MM.1S (cell line): Measurements from ENCODE around the gene LRPAP1.

ENCODE experiments used
- DNase-seq: peaks from one replicate; pipeline ENCODE4 v3.0.0-alpha.2; 2015
- H2AFZ ChIP-seq: fragments of 300-600 bp; sonication (generic); 2 replicates; pipeline ENCODE4 v1.6.0; 2016; ENCODE audit warnings: antibody characterized with exemption, low read length
- H3F3A ChIP-seq: fragments of 300-600 bp; sonication (generic); 2 replicates; pipeline ENCODE4 v1.6.1; 2016; ENCODE audit warnings: mild to moderate bottlenecking, antibody characterized with exemption, low read length, moderate library complexity, mixed read lengths; ENCODE audit not compliant: insufficient read depth
- H3K27ac ChIP-seq: fragments of 300-600 bp; sonication (generic); 2 replicates; pipeline ENCODE4 v1.5.1; 2016; ENCODE audit warnings: mild to moderate bottlenecking, low read length
- H3K27me3 ChIP-seq: fragments of 300-600 bp; sonication (generic); replicated peaks from 2 replicates; pipeline ENCODE4 v1.6.0; 2016; ENCODE audit warnings: low read length; ENCODE audit not compliant: insufficient read depth
- H3K36me3 ChIP-seq: fragments of 300-600 bp; sonication (generic); replicated peaks from 2 replicates; pipeline ENCODE4 v1.6.1; 2016; ENCODE audit warnings: mild to moderate bottlenecking, low read length, mixed read lengths; ENCODE audit not compliant: insufficient read depth
- H3K4me1 ChIP-seq: fragments of 300-600 bp; sonication (generic); 2 replicates; pipeline ENCODE4 v1.6.1; 2016; ENCODE audit warnings: low read length, mixed read lengths
- H3K4me2 ChIP-seq: fragments of 300-600 bp; sonication (generic); 2 replicates; pipeline ENCODE4 v1.6.0; 2016; ENCODE audit warnings: low read depth, low read length
- H3K4me3 ChIP-seq: fragments of 300-600 bp; sonication (generic); 2 replicates; pipeline ENCODE4 v1.5.1; 2016; ENCODE audit warnings: low read length, mixed read lengths
- H3K79me2 ChIP-seq: fragments of 300-600 bp; sonication (generic); 2 replicates; pipeline ENCODE4 v1.6.1; 2016; ENCODE audit warnings: mixed run types, low read length, mixed read lengths
- H3K9ac ChIP-seq: fragments of 300-600 bp; sonication (generic); 2 replicates; pipeline ENCODE4 v1.6.1; 2016; ENCODE audit warnings: low read length, mixed read lengths
- H3K9me2 ChIP-seq: fragments of 300-600 bp; sonication (generic); replicated peaks from 2 replicates; pipeline ENCODE4 v1.6.1; 2016; ENCODE audit warnings: mild to moderate bottlenecking, low read length, mixed read lengths; ENCODE audit not compliant: insufficient read depth
- H3K9me3 ChIP-seq: fragments of 300-600 bp; sonication (generic); replicated peaks from 2 replicates; pipeline ENCODE4 v1.6.1; 2016; ENCODE audit warnings: mild to moderate bottlenecking, low read length, mixed read lengths; ENCODE audit not compliant: insufficient read depth
- H4K20me1 ChIP-seq: fragments of 300-600 bp; sonication (generic); 2 replicates; pipeline ENCODE4 v1.6.1; 2016; ENCODE audit warnings: mild to moderate bottlenecking, low read length, moderate library complexity, mixed read lengths; ENCODE audit not compliant: insufficient read depth
- EZH2 ChIP-seq: fragments of 300-600 bp; sonication (generic); optimal IDR thresholded peaks from 2 replicates; pipeline ENCODE3; 2017; ENCODE audit warnings: low read depth, mild to moderate bottlenecking, antibody characterized with exemption, low read length, mixed read lengths
- EZH2phosphoT487 ChIP-seq: fragments of 300-600 bp; sonication (generic); IDR thresholded peaks from 2 replicates; pipeline ENCODE4 v1.6.1; 2018; ENCODE audit warnings: antibody characterized with exemption, low read length
- TF ChIP-seq, protein P1 (sequence below): fragments of 300-600 bp; sonication (generic); IDR thresholded peaks from 2 replicates; pipeline ENCODE4 v1.5.1; 2016; ENCODE audit warnings: antibody characterized with exemption, low read length, mixed read lengths

The LRPAP1 gene

DNA sequence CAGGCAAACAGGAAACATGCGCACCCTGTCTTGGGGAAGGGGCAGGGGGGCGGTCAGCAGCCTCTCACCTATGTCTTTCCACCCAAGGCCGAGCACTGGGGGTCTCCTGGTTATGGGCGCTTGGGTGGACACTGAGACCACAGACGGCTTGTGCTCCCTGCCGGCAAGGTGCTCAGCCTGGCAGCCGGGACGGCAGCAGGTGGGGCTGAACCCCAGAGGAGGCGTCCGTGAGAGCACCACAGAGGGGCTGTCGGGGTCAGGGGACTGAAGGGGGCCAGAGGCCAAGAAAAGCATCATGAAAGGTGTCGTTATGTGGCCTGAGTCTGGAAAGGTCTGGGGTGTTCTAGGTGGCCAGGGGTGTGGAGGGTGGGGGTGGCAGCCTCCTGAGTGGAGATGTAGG is 49.5 kb downstream of the LRPAP1 start:
- H3K4me1 ChIP-seq = no peaks in the 10 kb centered on the region

DNA sequence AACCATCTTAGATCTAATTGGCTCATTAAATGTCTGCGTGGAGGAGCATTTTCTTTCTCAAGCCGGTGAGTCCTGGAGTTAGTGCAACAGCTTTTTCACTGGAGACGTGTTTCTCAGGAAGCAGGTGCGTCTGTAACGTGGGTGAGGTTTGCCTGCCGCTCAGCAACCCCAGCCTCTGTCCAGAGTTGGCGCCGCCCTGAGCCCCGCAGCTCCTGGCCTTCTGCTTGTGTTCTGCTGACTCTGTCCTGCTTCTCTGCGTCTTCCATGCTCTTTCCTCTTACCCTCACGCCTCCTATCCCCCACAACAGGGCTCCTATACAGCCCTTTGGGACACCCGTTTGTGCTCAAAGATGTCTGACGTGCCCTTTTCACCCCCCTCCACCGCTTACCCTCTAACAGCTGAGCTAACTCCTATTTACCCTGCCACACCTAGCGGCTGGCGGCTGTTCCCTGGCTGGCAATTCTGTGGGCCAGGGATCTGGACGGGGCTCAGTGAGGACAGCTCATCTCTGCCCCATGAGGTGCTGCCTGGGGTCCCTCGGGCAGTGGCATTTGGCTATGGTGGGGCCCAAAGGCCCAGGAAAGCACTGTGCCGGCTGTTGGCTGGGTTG is 50.3 kb downstream of the LRPAP1 start:
- no peak overlapping the region for H3K27ac ChIP-seq
- peaks cover 94% of the 10 kb centered on the region for H3K27me3 ChIP-seq
- H3K4me1 ChIP-seq = no peaks in the 10 kb centered on the region
- no peaks in the 10 kb centered on the region for H4K20me1 ChIP-seq
- no peak overlapping the region for H3K4me2 ChIP-seq
- no peak overlapping the region for H3K4me3 ChIP-seq
- no peaks in the 10 kb centered on the region for H3K9me3 ChIP-seq
- TF ChIP-seq EZH2phosphoT487 = no peak
- no peak for TF ChIP-seq EZH2
- TF ChIP-seq, protein P1, sequence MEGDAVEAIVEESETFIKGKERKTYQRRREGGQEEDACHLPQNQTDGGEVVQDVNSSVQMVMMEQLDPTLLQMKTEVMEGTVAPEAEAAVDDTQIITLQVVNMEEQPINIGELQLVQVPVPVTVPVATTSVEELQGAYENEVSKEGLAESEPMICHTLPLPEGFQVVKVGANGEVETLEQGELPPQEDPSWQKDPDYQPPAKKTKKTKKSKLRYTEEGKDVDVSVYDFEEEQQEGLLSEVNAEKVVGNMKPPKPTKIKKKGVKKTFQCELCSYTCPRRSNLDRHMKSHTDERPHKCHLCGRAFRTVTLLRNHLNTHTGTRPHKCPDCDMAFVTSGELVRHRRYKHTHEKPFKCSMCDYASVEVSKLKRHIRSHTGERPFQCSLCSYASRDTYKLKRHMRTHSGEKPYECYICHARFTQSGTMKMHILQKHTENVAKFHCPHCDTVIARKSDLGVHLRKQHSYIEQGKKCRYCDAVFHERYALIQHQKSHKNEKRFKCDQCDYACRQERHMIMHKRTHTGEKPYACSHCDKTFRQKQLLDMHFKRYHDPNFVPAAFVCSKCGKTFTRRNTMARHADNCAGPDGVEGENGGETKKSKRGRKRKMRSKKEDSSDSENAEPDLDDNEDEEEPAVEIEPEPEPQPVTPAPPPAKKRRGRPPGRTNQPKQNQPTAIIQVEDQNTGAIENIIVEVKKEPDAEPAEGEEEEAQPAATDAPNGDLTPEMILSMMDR = no peak
- no peaks in the 10 kb centered on the region for H3K36me3 ChIP-seq
- no peak overlapping the region for H3K9ac ChIP-seq
- no peaks in the 10 kb centered on the region for H3K9me2 ChIP-seq
- H3F3A ChIP-seq = no peaks in the 10 kb centered on the region
- no peak overlapping the region for H2AFZ ChIP-seq
- H3K79me2 ChIP-seq = no peaks in the 10 kb centered on the region
- no peak for DNase-seq

More for the DNA sequence above, 49.5 kb downstream of the LRPAP1 start:
- H3K4me2 ChIP-seq = no peak overlapping the region
- peaks cover 94% of the 10 kb centered on the region for H3K27me3 ChIP-seq
- H3K9me3 ChIP-seq = no peaks in the 10 kb centered on the region
- H3K9me2 ChIP-seq = no peaks in the 10 kb centered on the region
- H4K20me1 ChIP-seq = no peaks in the 10 kb centered on the region
- no peak overlapping the region for H3K9ac ChIP-seq
- no peak overlapping the region for H3K27ac ChIP-seq
- H3K79me2 ChIP-seq = no peaks in the 10 kb centered on the region
- TF ChIP-seq, protein P1 = no peak
- TF ChIP-seq EZH2 (no peak), EZH2phosphoT487 (no peak)
- H2AFZ ChIP-seq = no peak overlapping the region
- DNase-seq = no peak
- no peaks in the 10 kb centered on the region for H3F3A ChIP-seq
- no peak overlapping the region for H3K4me3 ChIP-seq
- no peaks in the 10 kb centered on the region for H3K36me3 ChIP-seq

DNA sequence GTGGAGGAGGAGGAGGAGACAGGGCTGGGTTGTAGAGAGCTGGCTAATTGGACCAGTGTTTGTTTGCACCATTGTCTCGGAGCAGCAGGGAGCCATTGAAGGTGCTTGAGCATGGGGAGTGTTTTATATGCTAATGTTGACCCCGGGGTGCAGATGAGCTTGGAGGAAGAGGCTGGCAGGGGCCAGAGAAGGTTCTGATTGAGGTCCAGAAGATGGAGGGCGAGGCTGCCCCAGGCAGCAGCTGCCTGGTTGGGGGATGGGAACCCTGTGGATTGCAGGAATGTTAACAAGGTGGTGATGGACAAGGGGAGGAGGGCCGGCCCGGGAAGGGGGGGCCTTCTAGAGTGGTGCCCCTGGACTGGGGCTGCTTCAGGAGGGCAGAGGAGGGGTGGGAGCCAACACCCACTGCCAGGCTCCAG is 51.1 kb downstream of the LRPAP1 start:
- Histone ChIP-seq H3K9ac (no peak overlapping the region), H3K9me2 (no peaks in the 10 kb centered on the region), H3K36me3 (no peaks in the 10 kb centered on the region), H3K4me1 (no peaks in the 10 kb centered on the region), H3K4me2 (no peak overlapping the region), H3K27me3 (peaks cover 94% of the 10 kb centered on the region), H3K27ac (no peak overlapping the region), H4K20me1 (no peaks in the 10 kb centered on the region), H3K79me2 (no peaks in the 10 kb centered on the region), H3K9me3 (no peaks in the 10 kb centered on the region), H2AFZ (no peak overlapping the region), H3F3A (no peaks in the 10 kb centered on the region), H3K4me3 (no peak overlapping the region)
- TF ChIP-seq, protein P1 = no peak
- TF ChIP-seq EZH2phosphoT487 (no peak), EZH2 (peak; percentile 1)
- DNase-seq = no peak
